Osteoblast (primary cell): ENCODE results near the gene GOPC. TPM values are rescaled to one million over a fixed set of nuclear protein-coding genes. Genes with fewer than 3 reads are reported as not detected.
A peak's percentile ranks its signal among the peaks of the same experiment; 100 is the strongest.
"Not testable (repeated sequence)": the region's sequence is repeated elsewhere in the genome, so short reads cannot be mapped to it uniquely, and the experiment has no call there.

Experiments
- DNase-seq: peaks from one replicate; pipeline ENCODE4 v3.0.0; 2011; ENCODE audit warnings: low spot score, mixed read lengths; ENCODE audit not compliant: insufficient read length; ENCODE audit errors: missing footprints
- H2AFZ ChIP-seq: 2 replicates; pipeline ENCODE4 v1.6.0; 2011; ENCODE audit warnings: mild to moderate bottlenecking, low read length
- H3K27ac ChIP-seq: 2 replicates; pipeline ENCODE4 v1.5.1; 2011; ENCODE audit warnings: mild to moderate bottlenecking, low read depth, low read length, moderate library complexity
- H3K27me3 ChIP-seq: 2 replicates; pipeline ENCODE4 v1.6.0; 2012; ENCODE audit warnings: mild to moderate bottlenecking, control low read depth, inconsistent platforms, low read length, moderate library complexity; ENCODE audit not compliant: insufficient read depth
- H3K36me3 ChIP-seq: 2 replicates; pipeline ENCODE4 v1.5.1; 2011; ENCODE audit warnings: mild to moderate bottlenecking, low read length, control low read depth, moderate library complexity; ENCODE audit not compliant: insufficient read depth
- H3K4me1 ChIP-seq: 2 replicates; pipeline ENCODE4 v1.5.1; 2011; ENCODE audit warnings: mild to moderate bottlenecking, low read length, control low read depth, moderate library complexity; ENCODE audit not compliant: insufficient read depth
- H3K4me2 ChIP-seq: 2 replicates; pipeline ENCODE4 v1.6.0; 2011; ENCODE audit warnings: mild to moderate bottlenecking, low read length; ENCODE audit not compliant: insufficient read depth
- H3K4me3 ChIP-seq: fragments of 200-600 bp; sonication (generic); 3 replicates; pipeline ENCODE4 v1.5.1; 2012; ENCODE audit warnings: mild to moderate bottlenecking, low read length, inconsistent platforms; ENCODE audit not compliant: insufficient read depth
- H3K79me2 ChIP-seq: 2 replicates; pipeline ENCODE4 v1.6.0; 2012; ENCODE audit warnings: mild to moderate bottlenecking, low read length, control low read depth, inconsistent platforms; ENCODE audit not compliant: insufficient read depth
- H3K9me3 ChIP-seq: 2 replicates; pipeline ENCODE4 v1.5.1; 2011; ENCODE audit warnings: low read depth, low read length, control low read depth
- H4K20me1 ChIP-seq: 2 replicates; pipeline ENCODE4 v1.6.0; 2012; ENCODE audit warnings: mild to moderate bottlenecking, low read length, control low read depth; ENCODE audit not compliant: insufficient read depth
- total RNA-seq: library from RNA; depleted of rRNA; stranded (reverse); fragments of >200 nt; gene quantifications from 2 replicates; pipeline ENCODE4 v1.2.3, GENCODE V29; 2012
- TF ChIP-seq, protein P1 (sequence below): IDR thresholded peaks from 2 replicates; pipeline ENCODE4 v1.5.1; 2011; ENCODE audit warnings: mild to moderate bottlenecking, low read depth, low read length, moderate library complexity; ENCODE audit errors: extremely low read depth

GOPC gene
- total RNA-seq, 1 donor = 49.6 TPM

DNA sequence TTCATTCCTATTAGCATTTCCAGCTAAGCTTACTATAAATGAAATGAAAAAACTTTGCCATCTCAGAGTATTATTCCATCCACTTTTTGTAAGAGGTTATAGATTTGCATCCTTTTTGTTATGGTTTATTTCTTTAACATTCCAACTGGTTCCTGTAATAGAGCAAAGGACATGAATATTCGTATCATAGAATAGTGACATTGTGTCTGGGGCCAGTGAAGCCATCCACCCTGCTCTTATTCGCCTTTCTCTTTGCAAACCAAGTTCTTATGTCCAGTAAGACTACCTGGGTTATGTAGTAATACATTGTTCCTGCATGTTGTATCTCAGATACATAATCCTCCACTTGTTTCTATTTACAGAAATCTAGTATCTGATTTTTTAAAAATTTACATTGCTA is 76.7 kb downstream of the GOPC start:
- H3K27me3 ChIP-seq = no peaks in the 10 kb centered on the region
- TF ChIP-seq, protein P1, sequence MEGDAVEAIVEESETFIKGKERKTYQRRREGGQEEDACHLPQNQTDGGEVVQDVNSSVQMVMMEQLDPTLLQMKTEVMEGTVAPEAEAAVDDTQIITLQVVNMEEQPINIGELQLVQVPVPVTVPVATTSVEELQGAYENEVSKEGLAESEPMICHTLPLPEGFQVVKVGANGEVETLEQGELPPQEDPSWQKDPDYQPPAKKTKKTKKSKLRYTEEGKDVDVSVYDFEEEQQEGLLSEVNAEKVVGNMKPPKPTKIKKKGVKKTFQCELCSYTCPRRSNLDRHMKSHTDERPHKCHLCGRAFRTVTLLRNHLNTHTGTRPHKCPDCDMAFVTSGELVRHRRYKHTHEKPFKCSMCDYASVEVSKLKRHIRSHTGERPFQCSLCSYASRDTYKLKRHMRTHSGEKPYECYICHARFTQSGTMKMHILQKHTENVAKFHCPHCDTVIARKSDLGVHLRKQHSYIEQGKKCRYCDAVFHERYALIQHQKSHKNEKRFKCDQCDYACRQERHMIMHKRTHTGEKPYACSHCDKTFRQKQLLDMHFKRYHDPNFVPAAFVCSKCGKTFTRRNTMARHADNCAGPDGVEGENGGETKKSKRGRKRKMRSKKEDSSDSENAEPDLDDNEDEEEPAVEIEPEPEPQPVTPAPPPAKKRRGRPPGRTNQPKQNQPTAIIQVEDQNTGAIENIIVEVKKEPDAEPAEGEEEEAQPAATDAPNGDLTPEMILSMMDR = no peak
- H3K27ac ChIP-seq = no peak overlapping the region
- H3K4me1 ChIP-seq = peaks cover 9% of the 10 kb centered on the region
- H3K9me3 ChIP-seq = no peaks in the 10 kb centered on the region
- no peak for DNase-seq
- no peak overlapping the region for H3K4me2 ChIP-seq
- no peaks in the 10 kb centered on the region for H4K20me1 ChIP-seq
- H2AFZ ChIP-seq = no peak overlapping the region
- H3K36me3 ChIP-seq = peaks cover 36% of the 10 kb centered on the region
- H3K4me3 ChIP-seq = no peak overlapping the region
- peaks cover 19% of the 10 kb centered on the region for H3K79me2 ChIP-seq

DNA sequence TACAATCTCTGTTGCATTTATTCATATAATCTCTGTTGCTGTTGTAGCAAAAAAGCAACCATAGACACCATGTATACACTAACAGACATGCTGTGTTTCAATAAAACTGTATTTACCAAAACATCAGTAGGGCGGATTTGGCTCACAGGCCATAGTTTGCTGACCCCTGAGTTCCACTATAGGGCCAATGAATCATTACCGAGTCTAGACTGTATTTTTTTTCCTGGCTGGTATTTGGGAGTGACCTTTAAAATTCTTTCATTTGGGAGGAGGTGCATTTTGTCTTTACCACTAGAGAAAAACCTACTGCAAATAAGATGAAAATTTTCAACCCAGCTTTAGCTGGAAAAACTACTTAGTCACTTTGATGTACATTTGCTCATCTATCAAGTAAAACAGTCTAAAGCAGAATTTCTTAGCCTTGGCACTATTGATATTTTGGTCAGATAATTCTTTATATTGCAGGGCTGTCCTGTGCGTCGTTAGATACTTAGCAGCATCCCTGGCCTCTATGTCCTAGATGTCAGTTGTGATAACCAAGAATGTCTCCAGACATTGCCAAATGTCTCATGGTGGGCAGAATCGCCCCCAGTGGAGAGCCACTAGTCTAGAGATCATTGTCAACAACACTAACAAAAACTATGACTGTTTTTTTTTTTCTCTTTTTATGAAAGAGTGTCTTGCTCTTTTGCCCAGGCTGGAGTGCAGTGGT is 80.4 kb downstream of the GOPC start:
- Histone ChIP-seq H3K4me2 (no peak overlapping the region), H2AFZ (no peak overlapping the region), H3K27ac (peak overlapping the region; percentile 43), H3K36me3 (peaks cover 44% of the 10 kb centered on the region), H4K20me1 (no peaks in the 10 kb centered on the region), H3K4me1 (no peaks in the 10 kb centered on the region), H3K79me2 (peaks cover 42% of the 10 kb centered on the region), H3K27me3 (no peaks in the 10 kb centered on the region), H3K4me3 (no peak overlapping the region), H3K9me3 (no peaks in the 10 kb centered on the region)
- DNase-seq = peak; percentile 66
- TF ChIP-seq, protein P1 = no peak

DNA sequence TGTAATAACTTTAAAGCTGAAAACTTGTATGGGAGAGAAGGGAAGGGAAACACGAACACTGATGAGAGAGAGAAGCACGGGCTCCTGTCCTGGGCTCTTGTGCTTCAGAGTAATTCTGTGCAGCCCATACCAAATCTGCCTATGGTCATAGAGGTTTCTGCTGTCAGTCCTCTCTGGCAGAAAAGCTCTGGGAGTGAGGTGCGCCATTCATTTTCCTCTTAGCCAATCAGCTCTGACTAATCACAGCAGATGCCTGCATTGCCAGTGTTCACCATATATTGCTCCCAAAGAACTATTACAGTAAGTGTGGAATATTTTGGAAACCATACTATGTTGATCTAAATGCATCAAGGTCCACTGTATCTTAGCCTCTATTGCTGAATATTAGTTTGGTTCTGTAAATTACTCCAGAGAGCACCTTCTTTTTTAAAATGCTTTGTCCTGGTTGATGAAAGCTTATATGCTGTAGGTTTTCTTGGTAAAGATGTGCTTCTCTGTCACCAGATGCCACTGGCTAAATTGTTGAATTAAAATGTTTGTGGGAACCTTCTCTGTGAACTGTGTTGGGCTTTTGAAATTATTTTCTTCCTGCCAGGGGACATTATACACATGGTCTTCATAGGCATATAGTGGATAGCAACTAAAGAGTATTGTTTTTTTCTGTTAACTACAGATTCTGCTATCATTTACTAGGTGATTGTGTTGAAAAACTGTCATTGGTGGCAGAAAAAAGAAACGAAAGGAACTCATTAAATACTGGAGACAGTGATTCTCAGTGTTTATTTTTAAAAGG is 81.5 kb downstream of the GOPC start:
- H4K20me1 ChIP-seq = no peaks in the 10 kb centered on the region
- H3K27ac ChIP-seq = peak overlapping the region; percentile 43
- H3K79me2 ChIP-seq = peaks cover 43% of the 10 kb centered on the region

DNA sequence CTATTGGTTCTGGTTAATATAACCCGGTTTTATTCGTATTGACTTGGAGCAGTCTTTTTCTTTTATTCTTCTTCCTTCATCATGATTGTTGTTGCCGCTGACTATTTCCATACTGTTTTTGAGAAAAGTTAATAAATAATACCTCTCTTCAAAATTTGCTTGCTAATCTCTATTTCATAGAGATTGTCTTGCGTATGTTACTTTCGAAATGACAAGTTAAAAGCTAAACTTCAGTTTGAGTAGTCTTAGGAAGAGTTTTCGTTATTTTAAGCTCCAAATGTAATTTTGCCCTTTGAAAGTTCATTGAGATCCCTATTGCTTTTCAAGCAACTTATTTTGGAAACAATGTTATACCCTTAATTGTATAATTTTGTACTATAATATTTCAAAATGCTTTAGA is 83.4 kb downstream of the GOPC start:
- H3K4me1 ChIP-seq = no peaks in the 10 kb centered on the region
- peaks cover 52% of the 10 kb centered on the region for H3K79me2 ChIP-seq
- H2AFZ ChIP-seq = no peak overlapping the region
- TF ChIP-seq, protein P1 = no peak
- peaks cover 24% of the 10 kb centered on the region for H3K36me3 ChIP-seq
- no peak for DNase-seq
- H4K20me1 ChIP-seq = no peaks in the 10 kb centered on the region
- no peaks in the 10 kb centered on the region for H3K9me3 ChIP-seq
- no peak overlapping the region for H3K27ac ChIP-seq
- H3K27me3 ChIP-seq = no peaks in the 10 kb centered on the region
- no peak overlapping the region for H3K4me2 ChIP-seq
- no peak overlapping the region for H3K4me3 ChIP-seq

More for the DNA sequence above, 81.5 kb downstream of the GOPC start:
- H3K4me1 ChIP-seq = no peaks in the 10 kb centered on the region
- DNase-seq = no peak
- no peak overlapping the region for H3K4me2 ChIP-seq
- H2AFZ ChIP-seq = no peak overlapping the region
- H3K4me3 ChIP-seq = no peak overlapping the region
- H3K36me3 ChIP-seq = peaks cover 35% of the 10 kb centered on the region
- no peaks in the 10 kb centered on the region for H3K9me3 ChIP-seq
- TF ChIP-seq, protein P1 = no peak
- H3K27me3 ChIP-seq = no peaks in the 10 kb centered on the region

DNA sequence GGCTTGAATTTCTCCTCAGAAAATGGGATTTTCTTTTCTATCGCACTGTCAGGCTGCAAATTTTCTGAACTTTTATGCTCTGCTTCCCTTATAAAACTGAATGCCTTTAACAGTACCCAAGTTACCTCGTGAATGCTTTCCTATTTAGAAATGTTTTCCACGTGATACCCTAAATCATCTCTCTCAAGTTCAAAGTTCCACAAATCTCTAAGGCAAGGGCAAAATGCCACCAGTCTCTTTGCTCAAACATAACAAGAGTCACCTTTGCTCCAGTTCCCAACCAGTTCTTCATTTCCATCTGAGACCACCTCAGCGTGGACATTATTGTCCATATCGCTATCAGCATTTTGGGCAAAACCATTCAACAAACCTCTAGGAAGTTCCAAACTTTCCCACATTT is 84.3 kb downstream of the GOPC start:
- not testable (repeated sequence) for H3K27ac ChIP-seq, DNase-seq, H4K20me1 ChIP-seq, H3K4me2 ChIP-seq, H3K9me3 ChIP-seq, H3K4me1 ChIP-seq, H3K4me3 ChIP-seq, H2AFZ ChIP-seq, H3K27me3 ChIP-seq
- H3K36me3 ChIP-seq = peaks cover 23% of the 10 kb centered on the region
- H3K79me2 ChIP-seq = peaks cover 58% of the 10 kb centered on the region
